Measurements from ENCODE around the gene SPATA9. TPM values are rescaled to one million over a fixed set of nuclear protein-coding genes. Genes with fewer than 3 reads are reported as not detected.

Gene SPATA9
- total RNA-seq, 1 experiment from 2014 or later, result not detected

GRCh38 chr5:95610546-95610945 lies 72.2 kb downstream of the SPATA9 start:
- Histone ChIP-seq H3K27me3 (ENCODE audit: insufficient read depth, low read length) (no peaks in the 10 kb centered on the region), H2AFZ (ENCODE audit: low read length) (no peak overlapping the region), H3K79me1 (ENCODE audit: insufficient read depth, low read depth, low read length, poor library complexity, severe bottlenecking) (no peaks in the 10 kb centered on the region), H3T11ph (ENCODE audit: low read length) (no peak overlapping the region), H2AK5ac (ENCODE audit: insufficient read length, low read length) (no peak overlapping the region), H4K8ac (replicated peaks; ENCODE audit: insufficient read length, low read depth, low read length) (no peak overlapping the region), H2BK15ac (ENCODE audit: low read depth, low read length) (no peak overlapping the region), H2BK5ac (ENCODE audit: insufficient read length, low read length) (no peak overlapping the region), H4K20me1 (ENCODE audit: control insufficient read depth, insufficient read depth, insufficient read length) (no peaks in the 10 kb centered on the region), H3K23ac (ENCODE audit: insufficient read length, low read depth, low read length) (no peak overlapping the region), H3K9ac (ENCODE audit: extremely low read depth, insufficient read length, low read length) (no peak overlapping the region), H3K4me2 (ENCODE audit: insufficient read depth, insufficient read length, low read length) (no peak overlapping the region), H3K23me2 (ENCODE audit: insufficient read length, low read depth, low read length, poor library complexity, severe bottlenecking) (no peaks in the 10 kb centered on the region), H3K56ac (ENCODE audit: insufficient read length, low read depth, low read length) (no peak overlapping the region), H2BK120ac (ENCODE audit: low read depth, low read length, poor library complexity, severe bottlenecking) (no peak overlapping the region), H2BK12ac (ENCODE audit: insufficient read length, low read depth, low read length) (no peak overlapping the region), H4K5ac (ENCODE audit: insufficient read length, low read depth, low read length) (no peak overlapping the region), H2BK20ac (ENCODE audit: low read depth, low read length, poor library complexity, severe bottlenecking) (no peak overlapping the region), H3K4me1 (ENCODE audit: insufficient read depth, low read length) (no peaks in the 10 kb centered on the region), H4K91ac (ENCODE audit: insufficient read length, low read depth, low read length) (no peak overlapping the region), H3K9me3 (ENCODE audit: control insufficient read depth, low read depth, low read length) (no peaks in the 10 kb centered on the region), H3K27ac (ENCODE audit: insufficient read length, low read depth, low read length) (no peak overlapping the region), H3K4ac (ENCODE audit: low read depth, low read length) (no peak overlapping the region), H3K14ac (ENCODE audit: insufficient read depth, low read length) (no peak overlapping the region), H3K18ac (ENCODE audit: insufficient read length, low read depth, low read length) (no peak overlapping the region), H3K79me2 (ENCODE audit: insufficient read depth, low read length) (no peaks in the 10 kb centered on the region)
- H3K36me3 Mint-ChIP-seq (ENCODE audit: insufficient read depth in 1 of 3, low read depth in 3 of 3), result peaks cover 5 to 14% (median 5%) of the 10 kb centered on the region in 3 experiments; a peak in 5 of 7 replicates
- no peak for TF ChIP-seq CTCF (conservative IDR thresholded peaks at IDR 0.05)
- WGBS (ENCODE audit: extremely low coverage, insufficient read length, low lambda C conversion rate), result no CpG with 5 or more reads among the region's 7 CpGs
- H3K27ac Mint-ChIP-seq, result no peak overlapping the region; a peak in 1 of 7 replicates
- no peak overlapping the region for H3K4me3 Mint-ChIP-seq
- no peaks in the 10 kb centered on the region for H3K4me1 Mint-ChIP-seq
- H3K9me3 Mint-ChIP-seq, result peaks cover 9 to 13% of the 10 kb centered on the region in 2 experiments
- peaks cover 2% of the 10 kb centered on the region for H3K27me3 Mint-ChIP-seq (ENCODE audit: low read depth)
- DNase-seq, result no peak

All from H9 (cell line).